NCI-H524 treated with DMSO at 0.1 percent for 48 hours (cell line): Measurements from ENCODE around the gene ETV3L.

Source experiments
- DNase-seq: peaks from one replicate; lab custom pipeline; 2025; lab: John Stamatoyannopoulos, UW

Gene ETV3L

DNA sequence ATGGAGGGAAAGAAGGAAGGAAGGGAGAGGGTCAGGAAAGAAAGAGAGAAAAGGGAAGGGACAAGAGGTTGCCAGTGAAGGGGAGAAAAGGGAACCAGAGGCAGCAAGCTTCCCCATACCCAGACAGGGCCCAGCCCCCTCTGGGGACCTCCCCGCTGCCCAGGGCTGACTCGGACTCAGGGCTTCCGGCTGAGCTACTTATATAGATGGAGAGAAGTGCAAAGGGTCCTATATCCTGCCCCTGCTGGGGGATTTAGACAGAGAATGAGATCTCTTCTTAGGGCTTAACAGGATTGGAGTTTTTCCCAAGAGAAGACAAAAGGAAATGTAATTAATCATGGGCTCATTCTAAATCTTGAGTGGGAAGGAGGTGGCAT is at the start of gene ETV3L:
Gene ETV3L (minus strand): TSS at position 176 of the 377 bp plus-strand sequence. CDS start 285 bp downstream, outside the sequence.
- DNase-seq, result no peak

- no peak for DNase-seq
Observed at GRCh38 chr1:157147906-157148700, 48.5 kb upstream of the ETV3L start.

GRCh38 chr1:157147037-157147436 is 47.4 kb upstream of the ETV3L start:
- no peak for DNase-seq

GRCh38 chr1:157146244-157146643 is 46.6 kb upstream of the ETV3L start:
- no peak for DNase-seq

DNA sequence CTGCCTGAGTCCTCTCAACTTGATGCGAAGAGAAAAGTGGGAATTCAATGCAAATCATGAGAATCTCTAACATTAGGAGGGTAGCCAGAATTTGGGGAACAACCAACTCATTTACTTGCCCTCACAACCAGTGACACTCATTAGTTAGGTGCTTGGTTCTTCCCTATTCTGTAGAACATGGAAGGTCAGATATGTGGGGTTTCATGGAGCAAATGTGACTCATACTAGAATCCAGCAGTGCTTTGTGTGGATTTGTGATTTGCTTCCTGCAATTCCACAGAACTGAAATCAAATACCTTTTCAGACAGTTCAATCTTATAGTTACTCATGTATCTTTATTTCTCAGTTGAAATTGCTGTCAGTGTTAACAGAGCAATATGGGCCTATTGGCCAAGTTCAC is 45.5 kb upstream of the ETV3L start:
- DNase-seq, result no peak

DNA sequence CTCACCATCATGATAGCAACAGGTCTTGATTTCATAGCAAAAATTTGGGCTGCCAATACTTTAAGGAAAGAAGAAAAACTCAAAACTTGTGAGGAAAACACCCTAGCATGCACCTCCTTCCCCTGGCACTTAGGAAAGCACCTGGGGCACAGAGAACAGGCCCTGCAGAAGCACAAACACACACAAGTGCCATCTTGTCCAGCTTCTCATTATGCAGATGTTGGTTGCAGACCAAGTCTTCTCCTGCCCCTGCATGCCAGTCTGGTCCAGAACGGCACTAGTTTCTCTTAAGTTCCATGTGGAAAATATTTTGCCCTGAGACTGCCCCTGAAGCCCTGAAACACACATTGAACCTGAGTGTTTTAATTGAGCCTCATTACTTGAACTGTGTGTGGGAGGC is 44.9 kb upstream of the ETV3L start:
- DNase-seq, result no peak

GRCh38 chr1:157142765-157143423 is 43.3 kb upstream of the ETV3L start:
- no peak for DNase-seq

- DNase-seq, result no peak
Observed at GRCh38 chr1:157142201-157142600, 42.6 kb upstream of the ETV3L start.

GRCh38 chr1:157141212-157141855 is 41.7 kb upstream of the ETV3L start:
- no peak for DNase-seq

GRCh38 chr1:157140063-157140588 is 40.5 kb upstream of the ETV3L start:
- DNase-seq, result no peak

GRCh38 chr1:157139052-157139715 is 39.6 kb upstream of the ETV3L start:
- no peak for DNase-seq

DNA sequence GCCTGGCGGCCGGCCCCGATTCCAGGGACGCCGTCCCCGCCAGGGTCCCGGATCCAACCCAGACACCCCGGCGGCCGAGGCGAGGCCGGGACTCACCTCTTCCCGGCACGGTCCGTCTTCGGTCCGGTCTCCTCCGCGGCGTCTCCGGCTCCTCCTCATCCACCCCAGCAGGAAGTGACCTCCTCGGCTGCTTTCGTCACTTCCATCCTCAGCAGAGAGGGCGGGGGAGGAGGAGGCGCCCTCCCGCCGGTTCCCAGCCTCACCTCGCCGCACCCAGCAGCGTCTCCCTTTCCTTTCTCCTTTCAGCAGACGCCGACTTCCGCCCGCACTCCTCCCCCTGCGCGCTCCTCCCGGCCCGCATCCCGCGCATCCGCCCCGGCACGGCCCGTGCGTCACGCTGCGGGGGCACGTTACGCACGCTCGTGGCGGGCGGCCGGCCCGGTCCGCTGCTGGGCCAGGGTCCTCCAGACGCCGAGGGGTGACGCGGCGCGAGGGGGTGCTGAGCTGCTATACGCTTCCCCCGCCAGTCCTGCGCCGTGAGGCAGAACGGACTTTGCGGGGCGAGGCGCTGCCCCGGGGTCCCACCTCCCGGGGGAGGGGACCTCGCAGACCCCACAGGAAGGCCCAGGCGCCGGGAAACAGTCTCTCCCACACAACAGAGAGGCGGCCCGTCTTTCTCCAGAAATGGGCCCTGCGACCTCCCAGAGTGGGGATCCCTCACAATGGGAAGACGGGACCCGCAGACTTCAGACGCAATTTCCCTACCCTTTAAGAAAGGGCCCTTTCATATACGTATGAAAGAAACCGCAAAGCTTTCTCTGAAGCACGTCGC is 38.8 kb upstream of the ETV3L start, which contains the start of gene ETV3:
Gene ETV3 (minus strand): TSS at position 176 of the 832 bp plus-strand sequence. CDS start 2,043 bp downstream, outside the sequence.
- no peak for DNase-seq

DNA sequence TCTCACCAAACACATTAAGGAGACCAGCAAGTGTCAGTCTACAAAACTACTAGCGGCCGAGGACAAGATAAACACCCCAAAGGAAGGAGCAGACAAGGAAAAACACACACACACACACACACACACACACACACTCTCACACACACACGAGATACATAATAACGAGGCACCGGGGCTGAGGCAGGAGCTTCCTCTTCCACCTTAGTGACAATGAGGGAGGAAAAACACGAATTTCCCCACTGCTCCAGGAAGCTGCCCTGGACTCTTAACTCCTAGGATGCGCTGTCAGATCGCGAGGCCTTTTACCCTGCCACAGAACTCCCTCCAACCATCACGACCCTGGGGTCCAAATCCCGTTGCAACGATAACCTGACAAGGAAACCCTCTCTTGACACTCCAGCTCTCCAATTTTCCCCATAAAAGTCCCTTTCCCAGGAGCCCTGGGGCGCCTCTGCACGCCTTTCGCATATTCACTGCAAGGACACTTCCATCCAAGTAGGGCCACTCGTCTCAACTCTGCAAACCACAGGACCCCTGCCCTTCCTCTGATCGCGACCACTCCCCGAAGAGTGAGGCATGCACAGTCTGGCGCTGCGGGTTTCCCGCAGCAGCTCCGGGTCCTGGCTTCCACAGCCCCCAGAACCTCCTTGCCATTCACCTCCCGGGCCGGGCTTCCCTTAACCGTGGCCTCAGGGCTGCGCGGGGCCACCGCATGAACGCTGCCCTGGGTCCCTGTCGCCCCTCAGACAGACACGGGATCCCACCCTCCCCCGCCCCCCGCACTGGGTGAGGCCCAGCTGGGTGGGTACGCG is 38.0 kb upstream of the ETV3L start:
- DNase-seq, result no peak

GRCh38 chr1:157137046-157137407 is 37.4 kb upstream of the ETV3L start:
- no peak for DNase-seq

DNA sequence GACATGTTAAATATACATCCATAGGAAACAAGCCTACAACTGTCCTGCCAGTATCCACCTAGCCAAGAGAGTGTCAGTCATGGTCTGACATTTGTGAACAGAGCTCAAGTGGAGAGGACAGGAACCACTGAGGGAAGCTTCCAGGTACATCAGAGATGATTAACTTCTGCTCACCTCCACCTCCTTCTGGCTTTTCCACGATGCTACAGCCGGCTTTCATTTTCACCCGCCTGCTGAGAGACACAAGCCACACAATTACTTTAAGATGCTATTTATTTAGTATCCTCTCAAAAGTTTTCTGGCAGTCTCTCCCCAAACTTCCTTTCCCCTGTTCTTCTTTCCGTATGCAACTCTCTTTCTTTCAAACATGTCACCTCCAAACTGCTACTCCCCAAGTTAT is 36.5 kb upstream of the ETV3L start:
- DNase-seq, result no peak

- DNase-seq, result no peak
Observed at GRCh38 chr1:157135646-157136045, 36.0 kb upstream of the ETV3L start.

DNA sequence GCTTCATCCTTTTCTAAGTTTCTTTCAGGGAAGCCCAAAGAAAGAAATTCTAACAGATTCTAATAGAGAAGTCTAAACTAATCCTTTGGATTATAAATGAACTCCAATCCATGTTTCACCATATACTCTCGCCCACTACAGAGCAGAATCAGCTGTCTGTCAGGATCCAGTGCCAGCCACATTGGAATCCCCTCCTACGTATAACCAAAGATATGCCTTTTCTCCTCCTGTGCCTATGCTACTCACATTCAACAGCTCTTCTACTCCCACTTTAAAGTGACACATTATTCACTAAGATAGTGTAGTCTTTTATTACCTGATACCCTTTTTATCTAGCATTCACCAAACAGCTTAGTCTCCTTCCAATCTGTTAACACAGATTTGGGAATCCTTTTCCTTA is 35.5 kb upstream of the ETV3L start:
- DNase-seq, result no peak

GRCh38 chr1:157134442-157134841 is 34.8 kb upstream of the ETV3L start:
- DNase-seq, result no peak

DNA sequence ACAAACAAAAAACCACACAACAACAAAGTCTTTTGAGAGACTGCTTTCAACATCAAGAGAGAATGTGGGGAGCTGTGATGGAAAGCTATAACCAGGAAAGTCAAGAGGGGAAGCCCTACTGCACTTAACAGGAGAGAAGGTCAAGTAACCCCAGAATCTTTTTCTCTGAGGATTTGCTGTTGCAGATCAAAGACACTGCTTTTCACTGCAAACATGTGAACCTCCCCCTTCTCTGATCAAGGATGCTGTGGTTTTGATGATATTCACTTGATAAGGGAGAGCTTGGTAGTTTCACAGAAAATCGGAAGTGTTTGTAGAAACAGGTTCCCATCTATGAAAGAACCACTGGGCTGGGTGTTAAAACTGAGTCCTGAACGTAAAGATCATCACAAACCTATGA is 33.8 kb upstream of the ETV3L start:
- DNase-seq, result no peak

DNA sequence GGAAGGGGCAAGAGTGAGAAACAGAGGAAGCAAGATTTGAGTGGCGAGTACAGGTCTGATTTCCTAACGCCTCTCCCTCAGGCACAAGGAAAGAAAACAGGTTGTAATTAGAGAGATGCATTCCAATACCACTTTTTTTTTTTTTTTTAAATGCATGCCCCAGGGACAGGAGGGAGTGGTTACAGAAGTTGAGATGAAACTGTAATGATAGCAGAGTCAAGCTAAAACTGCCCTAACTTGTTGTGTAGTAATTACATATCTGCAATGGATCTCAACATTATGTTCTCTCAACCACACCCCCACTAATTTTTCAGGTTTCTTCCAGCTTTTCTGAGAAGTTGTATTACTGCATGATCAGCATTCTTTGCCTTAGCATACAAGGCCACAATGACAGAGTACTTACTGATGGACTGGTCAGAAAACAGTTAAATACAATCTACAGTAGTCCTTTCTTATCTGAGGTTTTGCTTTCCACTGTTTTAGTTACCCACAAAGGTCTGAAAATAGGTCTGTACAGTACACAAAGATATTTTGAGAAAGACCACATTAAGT is 33.1 kb upstream of the ETV3L start:
- DNase-seq, result no peak
